H54 (cell line): ENCODE measurements around the gene ATAD1.

Source experiments
- DNase-seq: peaks from one replicate; pipeline ENCODE4 v3.0.0; 2011; ENCODE audit warnings: low spot score, mixed read lengths; ENCODE audit not compliant: insufficient read length
- FAIRE-seq: peaks from 3 replicates; lab custom pipeline; 2011; peaks lifted over from hg19 to GRCh38; lab: Jason Lieb, UNC
- POLR2A ChIP-seq: IDR thresholded peaks from 2 replicates; pipeline ENCODE4 v1.6.1; 2011; ENCODE audit warnings: low read depth, mild to moderate bottlenecking, low read length

The ATAD1 gene

DNA sequence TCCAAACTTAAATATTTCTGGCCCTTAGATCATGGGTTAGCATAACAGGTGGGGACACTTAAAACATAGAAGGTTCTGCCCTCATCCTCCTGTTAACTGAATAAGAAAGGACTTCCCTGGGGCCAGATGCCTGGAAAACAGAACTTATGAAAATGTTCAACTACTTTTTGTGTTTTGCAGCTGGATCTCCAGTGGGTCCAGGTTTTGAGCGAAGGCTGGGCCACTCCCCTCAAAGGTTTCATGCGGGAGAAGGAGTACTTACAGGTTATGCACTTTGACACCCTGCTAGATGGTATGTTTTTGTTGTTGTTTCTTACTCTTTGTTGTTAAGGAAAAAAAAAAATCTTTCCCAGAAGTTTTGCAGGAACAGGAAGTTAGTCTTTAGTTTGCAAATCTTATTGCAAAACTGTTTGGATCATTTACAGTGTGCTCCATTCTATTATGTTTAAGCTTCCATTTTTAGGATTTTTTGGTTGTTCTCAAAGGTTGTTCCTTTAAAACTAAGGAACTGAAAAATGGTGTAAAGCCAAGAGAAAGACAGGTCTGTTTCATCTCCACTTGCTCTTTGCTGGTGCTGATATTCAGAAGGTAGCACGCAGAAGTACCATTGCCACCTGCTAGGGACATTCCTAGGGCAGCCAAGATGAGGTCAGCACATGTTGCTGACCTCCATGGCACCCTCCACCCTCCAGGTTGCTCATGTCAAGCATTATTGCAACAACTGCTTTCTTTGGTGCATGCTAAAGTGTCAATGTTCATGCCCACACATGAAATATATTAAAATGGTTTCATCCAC is 102.3 kb downstream of the ATAD1 start:
- FAIRE-seq: no peak
- TF ChIP-seq POLR2A: no peak
- no peak for DNase-seq

DNA sequence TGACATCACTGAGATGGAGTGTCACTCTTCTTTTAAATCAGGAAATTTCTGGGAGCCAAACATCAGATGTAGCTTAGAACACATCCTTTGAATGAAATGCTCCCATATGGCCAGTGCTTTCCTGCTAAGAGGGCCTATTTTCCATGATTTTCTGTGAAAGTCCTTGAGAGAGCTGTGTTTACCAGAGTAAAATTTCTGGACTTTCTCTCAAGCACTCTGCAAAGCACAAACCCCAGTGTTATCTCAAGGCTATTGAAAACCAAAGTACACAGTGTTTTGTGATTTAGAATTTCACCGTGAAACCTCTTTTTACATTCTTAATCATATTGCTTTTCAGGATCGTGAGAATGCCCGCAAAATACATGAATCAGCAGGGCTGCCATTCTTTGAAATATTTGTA is 104.3 kb downstream of the ATAD1 start:
- DNase-seq (no peak), FAIRE-seq (no peak)
- no peak for TF ChIP-seq POLR2A

DNA sequence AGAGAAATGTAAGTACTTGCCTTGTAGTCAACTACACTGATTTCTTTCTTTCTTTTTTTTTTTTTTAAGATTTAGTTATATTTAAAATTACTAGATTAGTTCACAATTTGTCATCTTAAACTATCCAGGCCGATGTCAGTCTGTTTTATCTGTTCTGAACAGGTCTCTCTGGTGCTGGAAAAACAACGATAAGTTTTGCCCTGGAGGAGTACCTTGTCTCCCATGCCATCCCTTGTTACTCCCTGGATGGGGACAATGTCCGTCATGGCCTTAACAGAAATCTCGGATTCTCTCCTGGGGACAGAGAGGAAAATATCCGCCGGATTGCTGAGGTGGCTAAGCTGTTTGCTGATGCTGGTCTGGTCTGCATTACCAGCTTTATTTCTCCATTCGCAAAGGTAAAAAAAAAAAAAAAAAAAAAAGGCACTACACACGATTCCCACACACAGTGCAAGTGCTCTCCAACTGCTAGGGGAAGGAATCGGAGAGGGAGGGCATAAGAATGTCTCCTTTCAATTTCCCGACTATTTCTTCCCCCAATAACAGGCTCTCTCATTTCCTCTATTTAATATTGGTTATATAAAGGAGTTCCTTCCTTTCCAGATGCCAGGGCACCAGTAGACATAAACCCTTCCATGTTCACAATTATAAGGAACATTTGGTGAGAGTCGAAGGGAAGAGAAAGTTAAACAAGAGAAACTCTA is 105.0 kb downstream of the ATAD1 start:
- FAIRE-seq: no peak

DNA sequence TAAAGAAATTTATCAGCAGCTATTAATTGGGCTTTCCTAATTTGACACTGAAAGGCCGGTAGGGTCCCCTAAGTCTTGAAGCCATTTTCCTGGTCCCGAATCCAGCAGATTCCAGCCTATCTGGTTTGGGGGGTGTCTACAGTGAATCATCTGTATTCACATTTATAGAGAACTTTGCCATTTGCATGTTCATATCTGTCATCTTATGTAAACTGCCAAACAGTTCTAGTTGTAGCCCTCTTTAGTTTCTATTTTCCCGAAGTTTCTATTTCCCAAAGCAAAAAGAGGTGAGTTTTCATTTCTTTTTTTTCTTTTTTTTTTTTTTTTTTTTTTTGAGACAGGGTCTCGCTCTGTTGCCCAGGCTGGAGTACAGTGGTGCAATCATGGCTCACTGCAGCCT is 110.8 kb downstream of the ATAD1 start:
- DNase-seq (no peak), FAIRE-seq (no peak)
- TF ChIP-seq POLR2A: no peak

More for the DNA sequence above, 105.0 kb downstream of the ATAD1 start:
- no peak for DNase-seq
- no peak for TF ChIP-seq POLR2A

DNA sequence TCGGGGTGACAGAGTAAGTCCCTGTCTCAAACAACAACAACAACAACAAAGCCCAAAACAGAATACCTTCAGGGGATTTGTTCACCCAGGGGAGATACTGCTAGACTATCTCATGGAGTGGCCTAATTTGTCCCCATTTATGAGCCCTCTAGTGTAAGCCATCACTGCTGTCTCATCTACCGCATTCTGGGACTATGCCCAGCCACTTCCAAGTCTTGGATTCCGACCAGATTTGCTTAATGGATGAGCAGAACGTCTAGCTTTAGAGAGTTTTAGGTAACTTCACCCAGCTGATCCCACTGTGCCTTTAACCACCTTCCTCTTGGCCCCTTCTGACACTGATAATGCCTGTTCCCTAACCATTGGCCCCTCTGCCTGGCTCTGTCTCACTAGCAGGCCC is 111.3 kb downstream of the ATAD1 start:
- TF ChIP-seq POLR2A: no peak
- DNase-seq (no peak), FAIRE-seq (no peak)

DNA sequence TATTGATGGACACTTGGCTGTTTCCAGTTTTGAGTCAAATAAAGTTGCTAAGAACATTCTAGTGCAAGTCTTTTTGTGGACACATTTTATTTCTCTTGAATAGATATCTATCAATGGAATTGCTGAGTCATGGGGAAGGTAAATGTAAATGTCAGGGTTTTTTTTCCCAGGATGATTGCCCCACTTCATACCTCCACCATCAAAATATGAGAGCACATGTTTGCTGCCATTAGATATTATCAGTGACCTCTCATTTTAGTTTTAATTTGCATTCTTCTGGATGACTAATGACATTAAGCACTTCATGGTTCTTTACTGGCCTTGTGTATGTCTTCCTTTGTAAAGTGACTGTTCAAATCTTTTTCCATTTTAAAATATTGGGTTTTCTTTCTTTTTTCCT is 112.7 kb downstream of the ATAD1 start:
- FAIRE-seq (peak; percentile 23), DNase-seq (no peak)
- TF ChIP-seq POLR2A: no peak

DNA sequence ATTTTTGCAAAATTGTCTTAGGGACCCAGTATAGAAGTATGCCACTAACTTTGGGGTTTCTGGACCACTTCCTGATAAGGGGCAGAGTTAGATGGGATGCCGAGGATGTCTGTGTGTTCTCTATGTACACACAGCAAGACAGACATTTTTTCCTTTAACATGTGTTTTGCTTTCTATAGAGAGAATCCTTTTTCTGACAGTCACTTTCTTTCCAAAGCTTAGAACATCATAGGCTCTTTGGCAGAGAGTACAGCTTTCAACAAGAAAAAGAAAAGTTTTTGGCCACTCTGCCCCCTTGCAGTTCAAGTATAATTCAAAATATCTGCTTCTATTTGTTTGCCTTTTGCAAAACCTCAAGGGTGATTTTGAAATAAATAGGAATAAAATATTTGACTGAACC is 114.3 kb downstream of the ATAD1 start:
- TF ChIP-seq POLR2A: no peak
- no peak for FAIRE-seq
- no peak for DNase-seq

DNA sequence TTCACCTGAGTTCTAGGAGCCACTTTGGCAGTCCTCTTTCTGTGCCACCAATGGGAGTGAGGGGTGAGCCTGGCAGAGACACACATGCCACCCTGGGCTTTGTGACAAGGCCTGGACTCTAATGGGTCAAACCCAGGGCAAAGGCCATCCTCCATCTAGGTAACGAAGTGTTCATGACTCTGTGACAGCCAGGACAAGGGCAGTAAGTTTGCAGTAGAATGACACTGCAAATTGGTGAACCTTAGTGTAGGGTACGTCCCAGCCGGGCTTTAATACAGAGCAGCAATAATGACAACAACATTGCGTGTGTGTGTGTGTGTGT is 115.1 kb downstream of the ATAD1 start:
- no peak for FAIRE-seq
- no peak for DNase-seq
- no peak for TF ChIP-seq POLR2A

DNA sequence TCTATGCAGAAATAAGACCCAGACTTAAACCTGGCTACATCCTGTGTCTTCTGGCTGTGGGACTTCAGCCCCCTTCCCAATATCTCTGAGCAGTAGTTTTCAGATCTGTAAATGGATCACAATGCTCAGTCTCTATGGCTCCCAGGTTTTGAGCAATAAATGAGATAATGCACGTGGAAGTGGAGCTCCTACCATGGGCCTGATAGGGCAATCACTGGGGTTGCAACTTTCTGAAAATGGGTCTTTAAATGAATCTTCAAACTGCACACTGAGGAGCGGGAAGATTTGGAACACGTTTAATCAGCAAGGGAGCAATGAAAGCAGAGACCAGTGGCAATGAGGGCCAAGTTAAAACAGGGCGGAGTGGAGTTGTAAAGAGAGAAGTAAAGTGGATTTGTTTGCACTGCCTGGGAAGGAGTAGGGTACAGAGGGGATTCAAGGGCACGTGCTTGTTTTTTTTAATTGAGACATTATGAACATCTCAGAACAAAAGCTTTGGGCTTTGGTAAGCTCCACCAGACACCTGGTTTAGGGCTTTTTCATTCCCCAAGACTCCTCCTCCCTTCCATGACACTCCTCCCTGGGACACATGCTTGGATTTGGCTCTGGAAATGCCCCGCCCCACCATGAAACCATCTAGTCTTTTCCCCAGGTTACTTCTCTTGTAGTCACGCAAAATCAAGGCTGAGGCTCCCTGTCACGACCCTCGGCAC is 115.6 kb downstream of the ATAD1 start:
- no peak for TF ChIP-seq POLR2A
- no peak for FAIRE-seq

More for the DNA sequence above, 115.6 kb downstream of the ATAD1 start:
- no peak for DNase-seq
